Heart left ventricle (tissue), 16 donors: ENCODE measurements around the gene CTSE. TPM values are rescaled to one million over a fixed set of nuclear protein-coding genes. Genes with fewer than 3 reads are reported as not detected.

Experiments used
- ATAC-seq, 4 donors: fragments of 200-7000 bp; cut with Tn5 transposase; one replicate each; pipeline ENCODE4 v1.9.1; 2020 to 2022; ENCODE audit warnings: moderate library complexity in 4 of 4, mild to moderate bottlenecking in 3 of 4, moderate number of reproducible peaks in 1 of 4
- DNase-seq, 5 donors: peaks; one replicate each; pipeline ENCODE4 v3.0.0-alpha.2; 2020
- H3K27ac ChIP-seq, 12 donors: fragments of 200-600 bp; sonication (generic) in 4 of 12; one replicate each; pipeline versions ENCODE4 v1.5.0 to v1.8.0; 2016 to 2022; ENCODE audit warnings: mild to moderate bottlenecking in 2 of 12
- H3K27me3 ChIP-seq, 9 donors: fragments of 200-600 bp; sonication (generic) in 2 of 9; one replicate each; pipeline versions ENCODE4 v1.5.1 to v1.8.0; 2016 to 2022; ENCODE audit warnings: mild to moderate bottlenecking in 3 of 9
- H3K36me3 ChIP-seq, 9 donors: fragments of 200-600 bp; sonication (generic) in 2 of 9; one replicate each; pipeline versions ENCODE4 v1.5.0 to v1.8.0; 2018 to 2022; ENCODE audit warnings: mild to moderate bottlenecking in 2 of 9
- H3K4me1 ChIP-seq, 12 donors: fragments of 200-600 bp; sonication (generic) in 4 of 12; one replicate each; pipeline versions ENCODE4 v1.5.0 to v1.8.0; 2016 to 2022; ENCODE audit warnings: mild to moderate bottlenecking in 3 of 12
- H3K4me3 ChIP-seq, 12 donors: fragments of 200-600 bp; sonication (generic) in 4 of 12; one replicate each; pipeline versions ENCODE4 v1.5.0 to v1.8.0; 2017 to 2022; ENCODE audit warnings: mild to moderate bottlenecking in 9 of 12, moderate library complexity in 4 of 12
- H3K9me3 ChIP-seq, 12 donors: fragments of 200-600 bp; sonication (generic) in 4 of 12; one replicate each; pipeline versions ENCODE4 v1.5.0 to v1.8.0; 2016 to 2022; ENCODE audit warnings: mild to moderate bottlenecking in 1 of 12
- CTCF ChIP-seq, 12 donors: fragments of 200-600 bp; sonication (generic) in 4 of 12; IDR thresholded peaks; one replicate each; pipeline versions ENCODE4 v1.5.0 to v1.8.0; 2018 to 2022; ENCODE audit warnings: antibody characterized with exemption in 12 of 12, mild to moderate bottlenecking in 5 of 12
- POLR2A ChIP-seq, 2 donors: fragments of 450-650 bp; IDR thresholded peaks; one replicate each; pipeline ENCODE4 v1.6.1; 2017; ENCODE audit warnings: antibody characterized with exemption in 2 of 2, mild to moderate bottlenecking in 2 of 2, moderate library complexity in 2 of 2
- WGBS, 4 donors: extraction: QIAGEN DNeasy Blood & Tissue Kit in 2 of 4; methylation state at CpG; one replicate each; pipeline versions ENCODE4 v1.1.5 to v1.1.7; 2013 to 2018; 5-methylcytosine and 5-hydroxymethylcytosine counted together
- intact Hi-C, 10 donors: fragments of 100-400 bp; cut with DNase I; formaldehyde crosslinking; loops; one replicate each; pipeline versions ENCODE4 v1.11.1 to v1.14.2; 2022
- polyA plus RNA-seq, 2 donors: library from polyadenylated mRNA; stranded (reverse); fragments of 200-250 nt; gene quantifications; one replicate each; pipeline ENCODE4 v1.2.3, GENCODE V29; 2013
- total RNA-seq, 9 donors: library from RNA; depleted of rRNA in 2 of 9; stranded (reverse); fragments of >200 nt in 2 of 9; fragmentation: NEBNext Ultra II Directional in 3 of 9; extraction: Animal tissue kit (Norgen Biotek cat#: 25700) in 3 of 9; gene quantifications; one replicate each; pipeline versions ENCODE4 v1.1.0 to v1.2.4, GENCODE V29; 2016 to 2023
- donor health status: ischemic (EF 13 %, LVEDD 7.1; RV severe dilation, severe dysfunction).
- donor health status: healthy with polysubstance abuse.
- donor health status: DM: no; HTN: yes; CAD: no.
- donor health status: DM: no; HTN: no; CAD: no.
- donor health status: ischemic (EF 25% LVEDD 6.9; RV normal size, moderate dysfunction).
- donor health status: ischemic (EF 25% LVEDD 5.7; RV mildly dilated, moderate dysfunction).
- donor health status: healthy.
- donor health status: DM: yes; HTN: yes; CAD: no.
- donor health status: ischemic (EF 35%, LVEDD 5.7; RV mildly dilated, moderate dysfunction).
- donor health status: nonischemic (EF 11% LVEDD 7.7; RV severe dilation, severe dysfunction).
- donor health status: DM: yes; HTN: yes; CAD: no.
- donor health status: PGD.
- donor health status: ischemic (EF 29% LVEDD 5.4; RV normal size, mild dysfunction).
- donor health status: nonischemic (EF 23%, LVEDD 6.1; RV moderate dilation, normal function).

CTSE gene
- total and polyA plus RNA-seq, 11 donors: 2.2 TPM; not detected in 10

GRCh38 chr1:205965036-205965884, 58.4 kb downstream of the CTSE start:
- WGBS, 4 donors: 87 to 91% (median 90%) methylated on average over 13 of the region's 13 CpGs
- DNase-seq: no peak
- ATAC-seq: no peak
- Histone ChIP-seq H3K9me3 (no peaks in the 10 kb centered on the region), H3K4me3 (no peak overlapping the region), H3K27me3 (no peaks in the 10 kb centered on the region), H3K27ac (no peak overlapping the region), H3K36me3 (no peaks in the 10 kb centered on the region), H3K4me1 (peaks cover 0 to 27% (median 16%) of the 10 kb centered on the region in 12 donors)
- intact Hi-C loops: no loop called here
- TF ChIP-seq POLR2A (IDR thresholded peaks at IDR 0.05): no peak

GRCh38 chr1:205963352-205964155, 60.1 kb downstream of the CTSE start:
- TF ChIP-seq CTCF (IDR thresholded peaks at IDR 0.05) (no peak), POLR2A (IDR thresholded peaks at IDR 0.05) (no peak)
- Histone ChIP-seq H3K27ac (no peak overlapping the region), H3K4me1 (peaks cover 0 to 27% (median 16%) of the 10 kb centered on the region in 12 donors), H3K27me3 (no peaks in the 10 kb centered on the region), H3K4me3 (no peak overlapping the region), H3K36me3 (no peaks in the 10 kb centered on the region), H3K9me3 (no peaks in the 10 kb centered on the region)
- 86 to 95% (median 92%) methylated on average over 13 to 16 of the region's 16 CpGs for WGBS, 4 donors
- no peak for ATAC-seq
- DNase-seq: no peak
- intact Hi-C loops: loop anchor here in 2 of 10 donors (5.0 kb wide), 1 partner anchor 36 kb away; no protein-coding TSS in a partner anchor

- H3K27me3 ChIP-seq: no peaks in the 10 kb centered on the region
- H3K4me3 ChIP-seq: no peak overlapping the region
- H3K9me3 ChIP-seq: no peaks in the 10 kb centered on the region
- DNase-seq: no peak
- 74 to 90% (median 79%) methylated on average over 4 to 6 of the region's 6 CpGs for WGBS, 4 donors
- TF ChIP-seq CTCF (IDR thresholded peaks at IDR 0.05) (no peak), POLR2A (IDR thresholded peaks at IDR 0.05) (no peak)
- no peak for ATAC-seq
- peak overlapping the region in 1 of 12 donors; percentile 25 for H3K27ac ChIP-seq
- H3K36me3 ChIP-seq: no peaks in the 10 kb centered on the region
- intact Hi-C loops: loop anchor here in 2 of 10 donors (5.0 kb wide), 1 partner anchor 36 kb away; no protein-coding TSS in a partner anchor
- peaks cover 0 to 27% (median 16%) of the 10 kb centered on the region in 12 donors for H3K4me1 ChIP-seq
Measured at GRCh38 chr1:205962821-205963221, 60.9 kb downstream of the CTSE start.

- peak in 1 of 4 donors; percentile 25 for ATAC-seq
- intact Hi-C loops: loop anchor here in 2 of 10 donors (5.0 kb wide), 1 partner anchor 35 kb away; no protein-coding TSS in a partner anchor
Measured at GRCh38 chr1:205961991-205962820, 61.5 kb downstream of the CTSE start.

More at GRCh38 chr1:205961991-205962820, 61.5 kb downstream of the CTSE start:
- H3K4me3 ChIP-seq: no peak overlapping the region
- no peaks in the 10 kb centered on the region for H3K27me3 ChIP-seq
- peak in 1 of 5 donors; percentile 38 for DNase-seq
- no peaks in the 10 kb centered on the region for H3K9me3 ChIP-seq
- peaks cover 0 to 27% (median 16%) of the 10 kb centered on the region in 12 donors for H3K4me1 ChIP-seq
- TF ChIP-seq POLR2A (IDR thresholded peaks at IDR 0.05): no peak
- no peak for TF ChIP-seq CTCF (IDR thresholded peaks at IDR 0.05)
- no peaks in the 10 kb centered on the region for H3K36me3 ChIP-seq
- H3K27ac ChIP-seq: peak overlapping the region in 1 of 12 donors; percentile 25
- WGBS, 4 donors: 30 to 48% (median 37%) methylated on average over 9 of the region's 9 CpGs
